NCI-H2107 treated with DMSO at 0.1 percent for 48 hours (cell line): ENCODE data around the gene FLYWCH1.

Experiments
- DNase-seq: peaks from one replicate; lab custom pipeline; 2025; ENCODE audit not compliant: unreplicated experiment; lab: John Stamatoyannopoulos, UW

The FLYWCH1 gene

DNA sequence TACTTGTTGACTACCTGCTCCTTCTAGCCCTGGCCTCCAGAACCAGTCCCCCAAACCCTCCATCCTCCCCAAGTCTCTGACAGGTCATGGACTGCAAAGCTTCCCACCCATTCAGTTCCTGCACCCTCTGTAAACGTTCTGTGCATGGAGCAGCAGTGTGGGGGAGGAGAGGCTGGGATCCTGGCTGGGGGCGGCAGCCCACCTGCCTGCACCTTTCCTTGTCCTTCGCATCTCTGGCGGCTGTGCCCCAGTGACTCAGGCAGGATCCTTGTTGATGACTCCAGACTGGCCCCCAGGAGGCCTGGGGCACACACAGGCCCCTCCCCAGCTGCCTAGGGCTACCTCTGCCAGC, 70.1 kb downstream of the FLYWCH1 start:
- DNase-seq = no peak

DNA sequence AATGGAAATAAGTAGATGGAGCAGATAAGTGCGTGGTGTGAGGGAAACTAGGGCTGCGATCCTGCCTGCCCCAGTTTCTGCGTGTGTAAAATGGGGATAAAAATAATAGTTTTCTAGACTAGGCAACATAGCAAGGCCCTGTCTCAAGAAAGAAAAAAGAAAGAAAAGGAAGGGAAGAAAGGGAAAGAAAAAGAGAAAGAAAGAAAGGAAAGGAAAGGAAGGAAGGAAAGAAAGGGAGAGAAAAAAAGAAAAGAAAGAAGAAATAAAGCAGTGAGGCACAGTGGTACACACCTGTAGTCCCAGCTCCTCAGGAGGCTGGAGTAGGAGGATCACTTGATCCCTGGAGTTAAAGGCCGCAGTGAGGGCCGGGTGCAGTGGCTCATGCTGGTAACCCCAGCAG, 70.7 kb downstream of the FLYWCH1 start:
- no peak for DNase-seq

DNA sequence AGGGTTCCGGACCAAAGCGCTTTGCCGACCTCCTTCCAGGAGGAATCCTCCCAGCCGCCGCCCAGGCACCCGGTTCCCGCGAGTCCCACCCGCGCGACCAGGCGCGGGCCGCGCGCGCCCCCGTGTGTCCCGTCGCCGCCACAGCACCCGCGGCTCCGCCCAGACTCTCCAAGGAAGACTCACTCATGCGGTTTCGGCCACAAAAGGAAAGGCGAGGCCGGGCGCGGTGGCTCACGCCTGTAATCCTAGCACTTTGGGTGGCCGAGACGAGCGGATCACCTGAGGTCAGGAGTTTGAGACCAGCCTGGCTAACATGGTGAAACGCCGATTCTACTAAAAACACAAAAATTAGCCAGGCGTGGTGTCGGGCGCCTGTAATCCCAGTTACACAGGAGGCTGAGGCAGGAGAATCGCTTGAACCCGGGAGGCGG, 72.0 kb downstream of the FLYWCH1 start:
- peak; percentile 49 for DNase-seq

DNA sequence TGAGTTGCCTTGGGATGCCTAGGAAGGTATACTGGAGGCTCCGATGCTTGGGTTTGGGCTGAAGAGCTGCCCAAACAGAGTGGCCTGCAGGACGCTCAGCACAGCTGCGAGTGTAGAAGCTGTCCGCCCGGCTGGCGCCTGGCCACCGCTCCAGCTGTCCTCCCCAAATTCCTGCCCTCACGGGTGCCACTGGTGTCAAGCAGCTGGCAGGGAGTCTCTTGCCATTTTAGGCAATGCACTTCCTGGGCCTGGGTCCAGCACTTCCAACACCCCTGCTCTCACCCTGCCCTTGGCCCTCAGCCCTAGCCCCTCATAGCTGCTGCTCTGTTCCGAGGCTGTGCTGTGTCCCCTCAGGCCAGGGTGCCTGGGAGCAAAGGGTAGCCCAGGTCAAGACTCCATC, 73.7 kb downstream of the FLYWCH1 start:
- DNase-seq = no peak

DNA sequence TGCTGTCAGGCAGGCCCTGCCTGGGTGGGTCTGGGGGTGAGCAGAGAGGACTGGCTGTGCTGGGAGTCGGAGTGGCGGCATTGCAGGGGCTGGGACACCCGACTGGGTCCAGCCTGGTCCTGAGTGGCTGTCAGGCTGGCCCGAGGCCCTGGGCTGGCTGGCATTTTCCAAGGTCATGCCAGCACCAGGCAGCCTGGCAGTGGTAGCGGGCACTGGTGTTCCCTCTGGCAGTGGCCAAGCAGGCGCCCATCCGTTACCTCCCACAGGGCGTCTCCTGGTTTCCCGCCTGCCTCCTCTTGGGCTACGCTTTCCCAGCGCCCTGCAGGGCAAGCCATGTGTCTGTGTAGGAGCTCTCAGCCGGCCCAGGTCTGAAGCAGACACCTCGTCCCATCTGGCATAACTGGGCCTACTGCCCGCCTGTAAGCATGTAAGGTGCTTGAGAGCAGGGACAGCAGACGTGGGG, 74.2 kb downstream of the FLYWCH1 start:
- no peak for DNase-seq

DNA sequence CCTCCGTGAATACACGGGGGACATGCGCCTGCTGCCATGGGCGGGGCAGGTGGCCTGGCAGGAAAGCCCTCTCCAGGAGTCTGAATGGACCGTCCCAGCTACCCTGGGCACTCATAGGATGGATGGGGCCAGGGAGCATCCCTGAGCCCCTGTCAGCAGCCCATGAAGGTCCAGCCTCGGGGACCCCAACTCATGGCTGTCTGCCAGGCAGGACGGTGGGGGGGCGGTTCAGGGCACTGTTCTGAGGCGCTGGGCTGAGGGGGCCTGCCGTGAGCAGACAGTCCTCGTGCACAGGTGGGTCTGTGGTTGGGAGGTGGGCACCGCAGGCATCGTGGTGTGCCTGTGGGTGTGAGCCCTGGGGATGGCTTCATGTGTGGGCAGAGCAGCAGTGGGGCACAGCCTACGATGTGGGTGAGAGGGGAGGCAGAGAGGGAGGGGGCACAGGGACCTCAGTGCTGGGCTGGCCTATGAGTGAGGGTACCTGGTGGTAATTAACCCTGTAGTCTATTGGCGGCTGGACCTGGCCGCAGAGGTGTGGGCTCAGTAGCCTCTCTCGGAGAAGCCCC, 75.0 kb downstream of the FLYWCH1 start:
- DNase-seq = no peak

DNA sequence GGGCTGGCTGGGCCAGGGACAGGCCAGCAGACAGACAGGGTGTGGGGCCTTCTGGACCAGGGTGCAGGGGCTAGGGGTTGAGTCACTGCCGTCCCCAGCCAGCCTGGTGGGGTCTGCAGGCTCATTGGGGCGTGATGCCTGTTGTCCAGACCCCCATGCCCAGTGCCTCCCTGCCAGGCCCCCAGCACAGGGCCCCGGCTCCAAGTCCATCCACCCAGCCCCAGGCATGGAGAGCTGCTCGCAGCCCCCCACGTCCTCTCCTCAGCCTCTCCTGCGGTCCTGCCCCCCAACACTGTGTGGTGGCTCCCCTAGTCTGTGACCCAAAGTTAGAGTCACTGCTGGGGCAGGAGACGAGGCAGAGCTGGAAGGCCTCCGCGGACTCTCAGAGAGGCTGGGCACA, 75.6 kb downstream of the FLYWCH1 start:
- no peak for DNase-seq

DNA sequence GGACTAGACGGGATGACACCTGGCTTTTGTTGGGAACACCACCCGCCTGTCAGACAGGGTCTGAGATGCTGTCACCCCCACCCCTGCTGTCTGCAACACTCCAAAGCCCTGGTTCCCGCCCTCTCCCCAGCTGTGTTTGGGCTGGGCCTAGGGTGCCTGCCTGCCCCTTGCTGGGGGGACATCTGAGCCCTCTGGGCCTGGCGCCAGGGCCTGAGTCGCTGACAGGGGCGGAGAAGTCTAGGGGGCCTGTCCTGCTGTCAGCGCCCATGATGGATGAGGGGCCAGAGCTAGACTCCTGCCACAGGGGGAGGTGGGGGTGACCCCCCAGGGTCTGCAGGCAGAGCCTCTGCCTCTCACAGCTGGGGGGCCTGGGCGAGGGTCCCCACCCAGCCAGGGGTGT, 76.1 kb downstream of the FLYWCH1 start:
- peak; percentile 60 for DNase-seq

DNA sequence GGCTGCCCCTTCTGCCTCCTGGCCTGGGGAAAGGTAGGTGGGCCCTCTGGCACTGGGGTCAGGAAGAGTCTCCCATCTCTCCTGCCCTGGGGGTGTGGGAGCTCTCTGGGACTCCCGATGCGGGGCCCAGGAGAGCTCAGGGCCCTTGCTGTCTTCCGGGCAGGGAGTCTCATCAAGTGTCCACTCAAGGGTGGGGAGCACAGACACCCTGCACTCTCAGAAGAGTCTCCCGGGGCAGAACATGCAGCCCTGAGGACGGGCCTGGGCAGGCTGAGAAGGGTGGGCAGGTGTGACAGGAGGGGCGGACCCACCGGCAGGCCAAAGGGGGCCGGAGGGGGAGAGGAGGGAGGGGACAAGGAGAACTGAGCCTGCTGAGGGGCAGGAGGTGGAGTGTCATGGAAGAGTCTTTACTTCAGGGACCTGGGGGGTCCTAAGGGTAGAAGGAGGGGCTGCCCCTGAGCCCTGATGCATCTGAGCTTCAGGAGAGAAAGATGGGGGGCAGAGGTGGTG, 76.9 kb downstream of the FLYWCH1 start:
- DNase-seq = no peak

DNA sequence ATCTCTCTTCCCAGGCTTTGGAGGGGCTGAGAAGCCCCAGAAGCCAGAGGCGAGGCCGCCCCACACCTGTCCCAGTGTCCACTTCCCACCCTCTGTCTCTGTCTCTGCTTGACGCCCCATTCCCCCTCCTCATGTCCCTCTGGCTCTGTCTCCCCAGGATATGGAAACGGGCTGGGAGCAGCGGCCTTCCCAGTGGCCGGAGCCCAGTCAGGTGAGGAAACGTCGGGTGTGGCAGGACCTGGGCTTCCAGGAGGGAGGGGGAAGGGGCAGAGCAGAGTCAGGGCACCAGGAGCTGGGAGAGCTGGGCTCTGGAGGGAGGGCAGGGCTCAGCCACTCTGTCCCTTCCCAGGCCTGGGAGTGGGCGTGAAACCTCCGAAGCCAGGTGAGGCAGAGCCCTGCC, 79.2 kb downstream of the FLYWCH1 start:
- DNase-seq = no peak

DNA sequence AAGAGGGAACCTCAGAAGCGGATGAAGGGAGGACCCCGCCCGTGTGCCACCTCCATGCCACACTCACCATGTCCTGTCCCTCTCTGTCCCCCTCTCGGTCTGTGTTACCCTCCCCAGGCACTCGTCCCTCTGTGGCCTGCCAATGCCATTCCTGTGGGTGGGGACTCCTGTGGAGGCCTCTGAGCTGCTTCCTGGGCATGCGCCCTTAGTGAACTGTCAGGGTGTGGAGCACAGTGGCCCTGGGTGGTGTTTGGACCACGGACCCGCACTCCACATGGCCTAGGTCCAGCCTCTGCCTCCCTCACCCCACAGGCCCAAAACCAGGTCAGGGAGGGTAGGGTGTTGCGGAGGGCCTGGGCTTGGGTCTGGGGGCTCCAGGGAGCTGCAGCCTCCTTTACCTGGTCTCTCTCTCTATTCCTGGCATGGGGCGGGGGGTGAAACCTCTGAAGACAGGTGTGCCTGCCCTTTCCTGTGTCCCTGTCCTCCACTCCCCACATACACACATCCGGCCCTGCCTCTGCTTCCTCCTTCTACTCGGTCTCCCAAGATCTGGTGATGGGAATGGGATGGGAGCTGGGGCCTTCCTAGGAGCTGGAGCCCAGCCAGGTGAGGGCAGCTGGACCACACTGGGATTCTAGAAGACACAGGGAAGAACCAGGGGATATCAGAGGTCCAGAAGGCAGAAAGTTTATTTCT, 80.0 kb downstream of the FLYWCH1 start:
- DNase-seq = no peak

DNA sequence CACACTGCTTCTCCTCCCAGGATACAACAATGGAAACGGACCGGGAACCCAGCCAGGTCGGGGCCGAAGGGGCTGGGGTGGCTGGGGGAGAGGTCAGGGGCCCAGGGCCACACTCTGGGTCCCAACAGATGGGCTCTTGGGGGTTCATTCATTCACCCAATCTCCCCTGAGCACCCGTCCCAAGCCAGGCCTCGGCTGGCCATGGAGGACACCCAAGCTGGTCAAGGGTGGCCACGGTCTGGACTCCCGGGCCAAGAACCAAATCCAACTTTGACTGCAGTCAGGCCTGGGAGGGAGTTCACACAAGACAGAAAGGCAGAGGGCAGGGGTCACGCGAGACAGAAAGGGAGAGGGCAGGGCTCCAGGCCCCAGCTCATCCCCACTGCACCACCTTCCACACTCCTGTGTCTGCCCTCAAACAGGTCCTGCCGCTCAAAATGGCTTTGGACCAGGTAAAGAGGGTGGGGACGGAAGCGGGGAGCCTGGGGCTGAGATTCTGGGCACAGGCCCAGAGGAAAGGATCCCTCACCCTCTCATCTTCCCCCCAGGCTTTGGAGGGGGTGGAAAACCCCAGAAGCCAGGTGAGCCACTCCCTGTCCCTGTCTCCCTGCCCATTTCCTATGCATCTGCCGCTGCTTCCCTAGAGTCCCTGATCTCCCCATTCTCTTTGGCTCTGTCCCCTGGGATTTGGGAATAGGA, 80.8 kb downstream of the FLYWCH1 start:
- DNase-seq = no peak

DNA sequence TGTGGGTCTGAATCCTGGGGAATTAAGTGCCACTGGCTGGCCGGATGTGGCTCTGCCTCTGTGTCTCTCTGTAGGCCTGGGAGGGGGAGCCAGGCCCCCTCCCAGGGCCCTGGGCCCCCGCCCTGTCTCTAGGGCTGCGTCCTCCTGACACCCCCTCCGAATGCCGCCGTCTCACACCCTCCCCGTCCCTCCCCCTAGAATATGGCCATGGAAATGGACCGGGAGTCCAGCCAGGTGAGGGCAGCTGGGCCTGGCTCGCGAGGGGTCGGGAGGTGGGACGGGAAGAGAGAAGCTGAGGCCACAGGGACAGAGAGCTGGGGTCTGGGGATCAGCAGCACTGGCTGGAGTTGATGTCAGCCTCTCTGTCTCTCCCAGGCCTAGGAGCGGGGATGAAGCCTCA, 84.6 kb downstream of the FLYWCH1 start:
- no peak for DNase-seq

DNA sequence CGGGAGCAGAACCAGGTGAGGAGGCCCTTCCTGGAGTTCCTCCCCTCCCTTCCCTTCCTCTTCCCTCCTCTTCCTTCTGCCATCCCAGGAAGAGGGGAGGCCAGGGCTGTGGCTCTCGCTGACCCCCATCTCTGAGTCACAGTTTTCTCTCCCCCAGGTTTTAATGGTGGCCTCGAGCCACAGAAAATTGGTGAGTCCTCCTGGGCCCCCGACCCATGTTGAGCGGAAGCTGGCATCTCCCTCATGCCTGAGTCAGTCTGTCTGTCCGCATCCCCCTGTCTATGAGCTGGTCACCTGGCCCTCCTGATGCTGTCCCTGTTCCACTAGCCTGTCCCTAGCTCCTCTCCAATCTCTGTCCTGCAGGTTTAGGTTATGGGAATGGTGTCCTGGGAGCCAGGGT, 88.2 kb downstream of the FLYWCH1 start:
- DNase-seq = no peak

DNA sequence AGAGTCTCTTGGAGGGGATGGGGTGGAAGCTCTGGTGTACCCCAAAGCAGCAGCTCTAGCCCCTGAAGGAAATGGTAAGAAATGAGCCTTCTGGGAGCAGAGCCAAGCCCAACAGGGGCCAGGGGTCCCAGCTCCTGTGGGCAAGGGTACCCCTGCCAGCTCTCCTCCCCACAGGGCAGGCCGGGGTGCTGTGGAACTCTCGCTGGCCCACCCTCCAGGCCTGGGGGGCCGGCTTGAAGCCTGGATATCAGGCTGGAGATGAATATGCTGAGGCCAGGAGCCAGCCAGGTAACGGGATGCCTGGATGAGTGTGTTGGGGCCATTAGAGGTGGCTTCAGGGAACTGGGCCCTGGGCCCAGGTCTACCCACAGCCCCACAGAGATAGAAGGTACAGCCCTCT, 88.8 kb downstream of the FLYWCH1 start:
- DNase-seq = no peak
